ENCODE measurements around the gene NAB1.

NAB1 gene

GRCh38 chr2:190683802-190684201 is 34.9 kb downstream of the NAB1 start:
- peaks cover 0 to 4% of the 10 kb centered on the region in 2 experiments for H3K4me1 ChIP-seq (ENCODE audit: control insufficient read depth in 1 of 2, insufficient read depth in 1 of 2, low read depth in 1 of 2, low read length in 1 of 2)
- H3K36me3 ChIP-seq, result peaks cover 48% of the 10 kb centered on the region
- no peaks in the 10 kb centered on the region for H3K9me3 ChIP-seq
- no peak overlapping the region for H3K27ac ChIP-seq
- H3K4me3 ChIP-seq (ENCODE audit: low read depth in 1 of 2, low read length in 1 of 2), result no peak overlapping the region
- H3K27me3 ChIP-seq, result no peaks in the 10 kb centered on the region
- no peak for TF ChIP-seq CTCF (IDR thresholded peaks at IDR 0.05)

- no peak for TF ChIP-seq CTCF (IDR thresholded peaks at IDR 0.05)
- peaks cover 55% of the 10 kb centered on the region for H3K36me3 ChIP-seq
These were observed 36.0 kb downstream of the NAB1 start for GRCh38 chr2:190684931-190685330.

DNA sequence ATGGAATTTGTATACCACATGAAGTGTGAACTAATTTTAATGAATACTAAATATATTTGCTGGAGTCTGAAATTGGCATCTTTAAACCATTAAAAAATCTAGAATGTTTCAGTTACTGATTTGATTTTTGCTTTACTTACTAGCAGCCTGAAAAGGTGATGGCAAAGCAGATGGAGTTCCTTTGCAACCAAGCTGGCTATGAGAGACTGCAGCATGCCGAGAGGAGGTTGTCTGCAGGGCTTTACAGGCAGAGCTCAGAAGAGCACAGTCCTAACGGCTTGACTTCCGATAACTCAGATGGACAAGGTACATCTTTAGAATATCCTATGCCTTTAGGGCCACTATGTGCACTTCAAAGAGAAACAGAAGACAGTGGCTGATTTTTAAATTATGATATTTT is 36.5 kb downstream of the NAB1 start:
- Histone ChIP-seq H3K36me3 (peaks cover 58% of the 10 kb centered on the region), H3K4me1 (ENCODE audit: control insufficient read depth in 1 of 2, insufficient read depth in 1 of 2, low read depth in 1 of 2, low read length in 1 of 2) (no peaks in the 10 kb centered on the region), H3K27me3 (no peaks in the 10 kb centered on the region), H3K4me3 (ENCODE audit: low read depth in 1 of 2, low read length in 1 of 2) (no peak overlapping the region), H3K27ac (no peak overlapping the region), H3K9me3 (no peaks in the 10 kb centered on the region)
- TF ChIP-seq CTCF (IDR thresholded peaks at IDR 0.05), result no peak

More at GRCh38 chr2:190684931-190685330, 36.0 kb downstream of the NAB1 start:
- no peak overlapping the region for H3K4me3 ChIP-seq (ENCODE audit: low read depth in 1 of 2, low read length in 1 of 2)
- H3K9me3 ChIP-seq, result no peaks in the 10 kb centered on the region
- H3K27me3 ChIP-seq, result no peaks in the 10 kb centered on the region
- peaks cover 0 to under 1% of the 10 kb centered on the region in 2 experiments for H3K4me1 ChIP-seq (ENCODE audit: control insufficient read depth in 1 of 2, insufficient read depth in 1 of 2, low read depth in 1 of 2, low read length in 1 of 2)
- no peak overlapping the region for H3K27ac ChIP-seq

DNA sequence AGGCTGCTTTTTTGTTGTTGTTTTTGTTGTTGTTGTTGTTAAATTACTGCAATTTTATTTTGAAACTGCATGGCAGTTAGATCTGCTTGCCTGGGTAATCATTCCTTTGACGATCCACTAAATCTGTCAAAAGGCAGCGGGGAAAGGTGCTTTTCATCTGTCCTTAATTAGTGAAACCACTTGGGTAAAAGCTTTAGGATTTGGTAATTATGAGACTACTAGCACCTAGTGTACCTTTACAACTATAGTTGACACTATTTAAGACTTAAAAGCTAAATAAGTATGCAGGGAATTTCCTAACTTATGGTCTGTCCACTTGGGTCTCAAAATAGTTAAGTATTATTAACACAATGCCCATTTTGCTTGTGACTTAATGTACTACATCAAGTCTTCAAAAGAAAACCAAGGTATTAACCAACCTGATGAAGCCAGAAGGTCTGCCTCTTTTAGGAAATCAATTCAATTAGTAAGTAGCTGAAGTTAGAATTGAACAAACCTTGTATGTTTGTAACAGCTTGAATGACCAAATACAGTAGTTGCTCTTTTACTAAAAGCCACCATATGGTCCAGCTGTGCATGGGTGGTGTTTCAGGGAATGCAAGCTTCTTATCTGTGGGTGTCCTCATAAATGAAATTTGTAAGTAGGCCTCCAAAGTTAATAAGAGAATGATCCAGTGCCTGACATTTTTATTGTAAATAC is 44.8 kb downstream of the NAB1 start:
- Histone ChIP-seq H3K27me3 (no peaks in the 10 kb centered on the region), H3K27ac (no peak overlapping the region), H3K4me1 (ENCODE audit: control insufficient read depth in 1 of 2, insufficient read depth in 1 of 2, low read depth in 1 of 2, low read length in 1 of 2) (no peaks in the 10 kb centered on the region), H3K4me3 (ENCODE audit: low read depth in 1 of 2, low read length in 1 of 2) (no peak overlapping the region), H3K36me3 (peaks cover 44% of the 10 kb centered on the region), H3K9me3 (no peaks in the 10 kb centered on the region)
- TF ChIP-seq CTCF (IDR thresholded peaks at IDR 0.05), result no peak

GRCh38 chr2:190694479-190694878 is 45.6 kb downstream of the NAB1 start:
- Histone ChIP-seq H3K9me3 (no peaks in the 10 kb centered on the region), H3K27ac (no peak overlapping the region), H3K27me3 (no peaks in the 10 kb centered on the region), H3K36me3 (peaks cover 36% of the 10 kb centered on the region), H3K4me3 (ENCODE audit: low read depth in 1 of 2, low read length in 1 of 2) (no peak overlapping the region), H3K4me1 (ENCODE audit: control insufficient read depth in 1 of 2, insufficient read depth in 1 of 2, low read depth in 1 of 2, low read length in 1 of 2) (no peaks in the 10 kb centered on the region)
- TF ChIP-seq CTCF (IDR thresholded peaks at IDR 0.05), result no peak
